Effector memory CD4-positive, alpha-beta T cell (primary cell): Measurements from ENCODE around the gene HMGXB4.

ENCODE experiments used
- DNase-seq, 3 donors: peaks; one replicate each; pipeline ENCODE4 v3.0.0-alpha.2; 2020
- H3K27ac ChIP-seq: 2 replicates; pipeline ENCODE4 v1.7.0; 2013; ENCODE audit warnings: mild to moderate bottlenecking, low read length, moderate library complexity; ENCODE audit not compliant: insufficient read depth, poor library complexity, severe bottlenecking
- H3K27me3 ChIP-seq: replicated peaks from 2 replicates; pipeline ENCODE4 v1.7.0; 2013; ENCODE audit warnings: mild to moderate bottlenecking, low read length; ENCODE audit not compliant: insufficient read depth, control insufficient read depth, poor library complexity, severe bottlenecking
- H3K36me3 ChIP-seq: 2 replicates; pipeline ENCODE4 v1.7.0; 2013; ENCODE audit warnings: mild to moderate bottlenecking, low read length, moderate library complexity; ENCODE audit not compliant: control insufficient read depth, insufficient read depth
- H3K4me1 ChIP-seq: 2 replicates; pipeline ENCODE4 v1.7.0; 2013; ENCODE audit warnings: low read length, mild to moderate bottlenecking; ENCODE audit not compliant: control insufficient read depth, insufficient read depth, poor library complexity, severe bottlenecking
- H3K4me3 ChIP-seq: 2 replicates; pipeline ENCODE4 v1.7.0; 2013; ENCODE audit warnings: low read length, low read depth, mild to moderate bottlenecking; ENCODE audit not compliant: insufficient read depth, poor library complexity, severe bottlenecking
- H3K9me3 ChIP-seq: 2 replicates; pipeline ENCODE4 v1.7.0; 2013; ENCODE audit warnings: mild to moderate bottlenecking, low read length, moderate library complexity; ENCODE audit not compliant: control insufficient read depth

The HMGXB4 gene

GRCh38 chr22:35307892-35308291, 50.6 kb downstream of the HMGXB4 start:
- Histone ChIP-seq H3K4me3 (no peak overlapping the region), H3K36me3 (no peaks in the 10 kb centered on the region), H3K27me3 (no peaks in the 10 kb centered on the region), H3K27ac (peak overlapping the region; percentile 38), H3K4me1 (peaks cover 59% of the 10 kb centered on the region), H3K9me3 (no peaks in the 10 kb centered on the region)
- DNase-seq, result no peak

DNA sequence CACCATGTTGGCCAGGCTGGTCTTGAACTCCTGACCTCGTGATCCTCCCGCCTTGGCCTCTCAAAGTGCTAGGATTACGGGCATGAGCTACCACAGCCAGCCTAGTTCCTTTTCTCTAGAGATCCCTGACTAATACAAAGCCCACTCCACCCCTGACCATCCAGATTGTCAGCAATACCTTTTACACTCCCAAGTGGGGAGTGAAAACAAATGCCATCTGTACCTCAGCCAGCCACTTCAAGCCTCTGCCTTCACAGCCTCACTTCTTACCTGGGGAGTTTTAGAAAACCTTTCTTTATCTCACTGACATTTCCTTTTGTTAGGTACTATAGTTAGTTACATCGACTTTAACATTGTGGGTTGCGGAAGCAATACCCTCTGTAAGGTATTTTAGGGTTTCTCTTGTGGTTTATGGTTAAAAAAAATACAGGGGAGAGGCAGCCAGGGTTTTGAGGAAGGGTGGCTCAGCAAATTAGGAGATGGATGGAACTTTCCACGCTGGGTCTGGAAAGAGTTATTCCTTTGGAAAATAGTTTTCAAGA, 51.3 kb downstream of the HMGXB4 start:
- Histone ChIP-seq H3K27ac (no peak overlapping the region), H3K4me1 (peaks cover 62% of the 10 kb centered on the region), H3K36me3 (no peaks in the 10 kb centered on the region), H3K9me3 (no peaks in the 10 kb centered on the region), H3K4me3 (no peak overlapping the region), H3K27me3 (no peaks in the 10 kb centered on the region)
- DNase-seq, result no peak

GRCh38 chr22:35310556-35311550, 53.6 kb downstream of the HMGXB4 start:
- no peak for DNase-seq
- Histone ChIP-seq H3K27ac (peak overlapping the region; percentile 50), H3K27me3 (no peaks in the 10 kb centered on the region), H3K36me3 (no peaks in the 10 kb centered on the region), H3K4me3 (no peak overlapping the region), H3K9me3 (no peaks in the 10 kb centered on the region), H3K4me1 (peaks cover 74% of the 10 kb centered on the region)

DNA sequence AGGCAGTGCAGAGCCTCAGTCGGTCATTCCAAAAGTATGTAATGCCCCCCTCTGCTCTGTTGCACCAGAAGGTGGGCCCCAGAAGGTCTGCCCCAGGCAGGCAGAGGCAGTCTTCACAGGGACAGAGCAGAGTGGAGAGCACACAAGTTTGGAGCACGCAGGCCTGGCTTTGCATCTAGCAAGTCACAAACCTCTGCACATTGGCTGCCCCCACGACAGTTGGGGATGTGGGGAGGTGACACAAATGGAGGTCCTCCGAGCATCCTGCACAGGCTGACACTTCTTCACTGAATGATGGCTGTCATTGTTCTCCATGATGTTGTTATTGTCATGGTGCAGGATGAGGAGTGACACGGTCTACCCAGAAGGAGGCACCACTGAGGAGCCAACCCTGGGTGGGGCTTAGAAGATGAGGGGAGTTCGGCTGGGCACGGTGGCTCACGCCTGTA, 54.3 kb downstream of the HMGXB4 start:
- Histone ChIP-seq H3K36me3 (no peaks in the 10 kb centered on the region), H3K4me1 (peaks cover 71% of the 10 kb centered on the region), H3K27ac (no peak overlapping the region), H3K4me3 (no peak overlapping the region), H3K9me3 (no peaks in the 10 kb centered on the region), H3K27me3 (no peaks in the 10 kb centered on the region)
- DNase-seq, result no peak

DNA sequence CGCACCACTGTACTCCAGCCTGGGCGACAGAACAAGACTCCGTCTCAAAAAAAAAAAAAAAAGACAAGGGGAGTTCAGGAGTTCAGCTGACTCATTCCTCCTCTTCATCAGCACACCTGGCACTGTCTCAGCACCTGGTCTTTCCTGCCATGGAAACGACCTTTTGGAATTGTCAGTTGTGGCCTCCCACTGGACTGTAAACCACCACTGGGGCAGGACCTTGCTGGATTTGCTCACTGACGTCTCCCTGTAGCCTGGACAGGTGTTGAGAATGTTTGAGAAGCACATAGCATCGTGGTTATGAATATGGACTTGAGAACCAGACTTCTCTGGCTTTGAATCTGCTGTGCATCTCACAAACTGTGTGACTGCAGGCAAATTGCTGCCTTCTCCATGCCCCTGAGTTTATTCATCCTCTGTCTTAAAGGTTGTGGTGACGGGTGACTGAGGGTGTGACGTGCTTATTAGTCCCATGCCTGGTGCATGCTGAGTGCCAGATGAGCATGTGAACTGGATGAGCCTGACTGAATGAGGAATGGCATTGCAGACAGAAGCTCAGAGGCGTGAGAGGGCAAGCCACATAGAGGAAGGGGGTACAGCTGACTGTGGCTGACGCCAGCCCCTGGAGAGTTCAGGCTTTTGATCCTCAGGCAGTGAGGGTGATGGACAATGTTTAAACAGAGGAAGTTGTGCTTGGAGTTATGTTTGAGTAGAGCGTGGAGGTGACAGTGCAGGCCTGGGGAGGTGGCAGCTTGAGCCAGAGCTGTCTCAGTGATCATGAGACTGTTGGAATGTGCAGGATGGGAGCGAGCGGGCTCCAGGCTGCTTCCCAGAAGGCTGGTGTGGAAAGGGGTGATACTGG, 55.1 kb downstream of the HMGXB4 start:
- Histone ChIP-seq H3K4me3 (no peak overlapping the region), H3K27me3 (no peaks in the 10 kb centered on the region), H3K27ac (no peak overlapping the region), H3K9me3 (no peaks in the 10 kb centered on the region), H3K36me3 (peaks cover 1% of the 10 kb centered on the region), H3K4me1 (peaks cover 64% of the 10 kb centered on the region)
- no peak for DNase-seq

GRCh38 chr22:35313311-35314121, 56.2 kb downstream of the HMGXB4 start:
- DNase-seq, result no peak
- Histone ChIP-seq H3K36me3 (peaks cover 12% of the 10 kb centered on the region), H3K4me3 (no peak overlapping the region), H3K27me3 (no peaks in the 10 kb centered on the region), H3K4me1 (peaks cover 58% of the 10 kb centered on the region), H3K9me3 (no peaks in the 10 kb centered on the region), H3K27ac (no peak overlapping the region)

- H3K27me3 ChIP-seq, result no peaks in the 10 kb centered on the region
- no peak overlapping the region for H3K27ac ChIP-seq
- H3K36me3 ChIP-seq, result peaks cover 21% of the 10 kb centered on the region
- no peaks in the 10 kb centered on the region for H3K9me3 ChIP-seq
- peaks cover 51% of the 10 kb centered on the region for H3K4me1 ChIP-seq
- no peak overlapping the region for H3K4me3 ChIP-seq
- DNase-seq, result no peak
Observed at GRCh38 chr22:35314161-35314942, 57.1 kb downstream of the HMGXB4 start.

- Histone ChIP-seq H3K27me3 (no peaks in the 10 kb centered on the region), H3K4me1 (peaks cover 43% of the 10 kb centered on the region), H3K9me3 (no peaks in the 10 kb centered on the region), H3K36me3 (peaks cover 30% of the 10 kb centered on the region), H3K4me3 (no peak overlapping the region), H3K27ac (peak overlapping the region; percentile 35)
- DNase-seq, result no peak
Observed at GRCh38 chr22:35315141-35315854, 58.0 kb downstream of the HMGXB4 start.
